WERI-Rb-1 (cell line): Measurements from ENCODE around the gene ATXN7L1.
"Not testable (repeated sequence)": the region's sequence is repeated elsewhere in the genome, so short reads cannot be mapped to it uniquely, and the experiment has no call there.

Source experiments
- DNase-seq: peaks from one replicate; pipeline ENCODE4 v3.0.0-alpha.2; 2020
- H3K27ac ChIP-seq: fragments of 250-450 bp; sonication (Bioruptor Pico); 2 replicates; pipeline ENCODE4 v1.5.1; 2020; ENCODE audit warnings: mild to moderate bottlenecking, moderate library complexity
- H3K27me3 ChIP-seq: fragments of 250-450 bp; sonication (Bioruptor Pico); 2 replicates; pipeline ENCODE4 v1.5.1; 2021; ENCODE audit warnings: mild to moderate bottlenecking, low read depth, moderate library complexity; ENCODE audit not compliant: insufficient read depth, severe bottlenecking
- H3K36me3 ChIP-seq: fragments of 250-450 bp; sonication (Bioruptor Pico); 2 replicates; pipeline ENCODE4 v1.5.1; 2020; ENCODE audit warnings: mild to moderate bottlenecking, moderate library complexity
- H3K4me3 ChIP-seq: 2 replicates; pipeline ENCODE4 v1.5.1; 2011; ENCODE audit warnings: low read depth, mild to moderate bottlenecking, control low read depth, low read length
- H3K9me3 ChIP-seq: fragments of 250-450 bp; sonication (Bioruptor Pico); 2 replicates; pipeline ENCODE4 v1.5.1; 2021; ENCODE audit warnings: mild to moderate bottlenecking, moderate library complexity; ENCODE audit not compliant: severe bottlenecking
- CTCF ChIP-seq: IDR thresholded peaks from 2 replicates; pipeline ENCODE4 v1.5.1; 2011; ENCODE audit warnings: low read depth, mild to moderate bottlenecking, control low read depth, inconsistent platforms, low read length

Gene ATXN7L1

GRCh38 chr7:105887569-105888189 lies 11.3 kb upstream of the ATXN7L1 start:
- no peak for TF ChIP-seq CTCF
- DNase-seq = peak; percentile 27
- Histone ChIP-seq H3K9me3 (no peaks in the 10 kb centered on the region), H3K36me3 (no peaks in the 10 kb centered on the region), H3K27me3 (peaks cover 41% of the 10 kb centered on the region), H3K27ac (no peak overlapping the region), H3K4me3 (no peak overlapping the region)

- no peak for TF ChIP-seq CTCF
- Histone ChIP-seq H3K36me3 (no peaks in the 10 kb centered on the region), H3K27ac (no peak overlapping the region), H3K9me3 (no peaks in the 10 kb centered on the region), H3K27me3 (peaks cover 32% of the 10 kb centered on the region), H3K4me3 (no peak overlapping the region)
- no peak for DNase-seq
These were observed 10.4 kb upstream of the ATXN7L1 start for GRCh38 chr7:105886776-105887175.

DNA sequence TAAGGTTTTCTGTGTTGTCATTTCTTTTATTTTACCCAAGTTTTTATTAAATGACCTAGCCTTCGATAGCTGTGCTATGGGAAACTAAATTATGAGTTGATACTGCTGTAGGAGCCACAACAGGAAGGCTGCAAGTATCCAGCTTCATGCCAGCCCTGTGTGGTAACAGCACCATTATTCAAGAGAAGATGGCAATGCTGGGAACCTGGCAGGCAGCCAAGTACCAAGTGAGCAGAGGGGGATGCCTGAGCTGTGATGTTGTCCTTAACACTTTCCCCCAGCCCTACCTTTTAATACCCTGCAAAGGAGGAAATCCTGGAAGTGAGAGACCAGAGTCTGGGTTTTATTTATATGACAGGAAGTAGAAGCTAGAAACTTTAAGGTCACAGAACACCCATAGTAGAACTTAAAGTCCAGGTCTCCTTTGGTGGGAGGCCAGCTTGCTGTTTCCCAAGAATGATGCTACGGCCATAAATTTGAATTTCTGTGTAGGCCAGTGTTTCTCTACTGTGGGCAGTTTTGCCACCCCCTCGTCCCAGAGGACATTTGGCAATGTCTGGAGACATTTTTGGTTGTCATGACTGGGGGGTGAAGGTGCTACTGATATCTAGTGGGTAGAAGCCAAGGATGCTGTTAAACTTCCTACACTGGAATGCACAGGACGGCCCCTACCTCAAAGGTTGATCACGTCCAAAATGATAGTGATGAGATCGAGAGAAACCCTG lies 9.2 kb upstream of the ATXN7L1 start:
- Histone ChIP-seq H3K27ac (no peak overlapping the region), H3K4me3 (no peak overlapping the region), H3K9me3 (no peaks in the 10 kb centered on the region), H3K27me3 (peaks cover 21% of the 10 kb centered on the region), H3K36me3 (no peaks in the 10 kb centered on the region)
- no peak for DNase-seq
- TF ChIP-seq CTCF = no peak

DNA sequence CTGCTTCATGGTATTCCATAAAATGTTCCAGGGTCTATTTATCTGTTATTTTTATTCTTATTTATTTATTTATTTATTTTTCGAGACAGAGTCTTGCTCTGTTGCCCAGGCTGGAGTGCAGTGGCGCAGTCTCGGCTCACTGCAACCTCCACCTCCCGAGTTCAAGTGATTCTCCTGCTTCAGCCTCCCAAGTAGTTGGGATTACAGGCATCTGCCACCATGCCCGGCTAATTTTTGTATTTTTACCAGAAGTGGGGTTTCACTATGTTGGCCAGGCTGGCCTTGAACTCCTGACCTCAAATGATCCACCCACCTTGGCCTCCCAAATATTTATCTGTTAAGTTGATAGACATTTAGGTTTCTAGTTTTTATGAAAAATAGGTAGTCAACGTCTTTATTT lies 6.8 kb upstream of the ATXN7L1 start:
- H3K27me3 ChIP-seq, H3K36me3 ChIP-seq, H3K4me3 ChIP-seq, DNase-seq, H3K27ac ChIP-seq, H3K9me3 ChIP-seq: not testable (repeated sequence)

DNA sequence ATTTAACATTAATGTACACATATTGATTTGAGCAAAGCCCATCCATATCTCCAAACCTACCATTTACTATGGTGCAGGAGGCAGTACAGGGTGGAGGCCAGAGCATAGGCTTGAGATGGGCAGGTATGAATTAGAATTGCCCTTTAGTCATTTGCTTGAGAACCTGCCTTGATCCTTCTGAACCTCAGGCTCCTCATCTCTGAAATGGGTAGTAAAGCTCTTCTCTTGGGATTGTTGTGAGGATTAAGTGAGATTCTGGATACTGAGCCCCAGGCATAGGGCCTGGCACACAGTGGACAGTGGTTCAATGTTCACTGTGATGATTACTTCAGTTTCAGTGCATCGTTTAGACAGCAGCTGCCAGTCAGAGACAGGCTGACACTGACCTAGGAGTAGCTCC lies 5.0 kb upstream of the ATXN7L1 start:
- no peaks in the 10 kb centered on the region for H3K9me3 ChIP-seq
- no peak for TF ChIP-seq CTCF
- H3K36me3 ChIP-seq = no peaks in the 10 kb centered on the region
- H3K27me3 ChIP-seq = peaks cover 12% of the 10 kb centered on the region
- H3K27ac ChIP-seq = no peak overlapping the region
- H3K4me3 ChIP-seq = no peak overlapping the region
- DNase-seq = no peak

DNA sequence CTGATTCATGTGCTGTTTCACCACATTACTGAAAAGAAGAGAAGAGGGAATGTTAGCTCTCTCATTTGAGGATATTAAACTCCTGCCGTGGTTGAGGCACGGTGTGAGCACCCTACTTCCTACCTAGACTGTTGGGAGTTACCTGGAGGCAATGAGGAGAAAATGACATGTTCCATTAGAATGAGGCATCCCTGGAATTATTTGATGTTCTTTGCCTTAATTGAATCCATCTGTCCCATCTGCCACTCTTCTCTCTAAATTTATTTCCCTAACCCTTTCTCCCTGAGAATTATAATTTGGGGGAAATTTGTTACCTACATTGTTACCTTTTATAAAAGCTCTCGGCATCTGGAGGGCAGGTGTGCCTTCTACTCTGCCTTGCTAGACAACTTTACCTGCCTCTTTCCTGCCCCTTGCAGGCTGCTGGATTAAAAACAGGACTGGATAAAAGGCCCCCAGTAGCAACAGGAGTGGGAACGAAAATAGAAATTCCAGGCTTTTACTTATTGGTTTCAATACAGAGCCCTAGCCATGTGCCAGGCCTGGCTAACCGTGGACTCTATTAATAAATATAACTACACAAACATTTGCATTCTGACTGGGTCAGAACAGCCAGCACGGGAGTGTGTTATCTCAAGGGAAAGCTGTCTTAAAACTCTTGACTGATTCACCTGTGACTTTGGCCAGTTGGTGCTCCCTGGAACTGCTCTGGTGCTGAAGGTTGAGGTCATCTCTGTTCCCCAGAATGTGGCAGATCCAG lies 4.4 kb upstream of the ATXN7L1 start:
- Histone ChIP-seq H3K27me3 (peaks cover 12% of the 10 kb centered on the region), H3K27ac (no peak overlapping the region), H3K4me3 (no peak overlapping the region), H3K36me3 (no peaks in the 10 kb centered on the region), H3K9me3 (no peaks in the 10 kb centered on the region)
- no peak for DNase-seq
- no peak for TF ChIP-seq CTCF
